NCI-H1930 (cell line): ENCODE results near the gene AREL1.

Experiments used
- DNase-seq, 2 experiments: peaks; one replicate each; lab custom pipeline; 2025; lab: John Stamatoyannopoulos, UW

The AREL1 gene

DNA sequence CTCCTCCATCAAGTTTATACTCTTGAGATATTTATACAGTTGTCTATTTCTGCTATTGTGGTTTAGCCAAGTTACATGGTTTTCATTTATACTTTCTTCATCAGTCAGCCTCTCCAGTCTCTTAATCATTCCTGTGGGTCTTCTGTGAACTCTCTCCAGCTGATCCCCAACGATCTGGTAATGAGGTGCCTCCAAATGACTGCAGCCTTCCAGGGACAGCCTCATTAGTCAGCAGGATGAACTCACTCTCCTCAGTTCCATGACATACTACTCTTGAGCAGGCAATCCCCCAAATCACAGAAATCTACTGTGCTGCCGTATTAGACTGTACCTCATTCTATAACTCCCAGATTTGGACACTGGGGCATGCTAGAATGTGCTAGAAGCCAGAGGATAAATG lies 15.3 kb downstream of the AREL1 start:
- no peak for DNase-seq

DNA sequence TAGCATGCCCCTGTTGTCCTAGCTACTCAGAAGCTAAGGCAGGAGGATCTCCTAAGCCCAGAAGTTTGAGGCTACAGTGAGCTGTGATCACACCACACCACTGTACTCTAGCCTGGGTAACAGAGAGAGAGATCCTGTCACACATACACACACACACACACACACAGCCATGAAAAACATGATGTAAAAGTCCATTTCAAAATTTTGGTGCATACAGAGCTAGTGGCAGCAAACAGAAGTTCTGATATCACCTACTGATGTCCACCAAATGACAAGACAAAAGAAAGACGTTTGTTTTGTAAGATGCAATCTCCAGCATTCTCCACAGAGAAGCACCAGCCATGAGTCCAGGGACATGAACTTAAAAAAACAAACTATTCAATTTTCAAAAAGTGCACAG lies 15.9 kb downstream of the AREL1 start:
- DNase-seq = no peak

DNA sequence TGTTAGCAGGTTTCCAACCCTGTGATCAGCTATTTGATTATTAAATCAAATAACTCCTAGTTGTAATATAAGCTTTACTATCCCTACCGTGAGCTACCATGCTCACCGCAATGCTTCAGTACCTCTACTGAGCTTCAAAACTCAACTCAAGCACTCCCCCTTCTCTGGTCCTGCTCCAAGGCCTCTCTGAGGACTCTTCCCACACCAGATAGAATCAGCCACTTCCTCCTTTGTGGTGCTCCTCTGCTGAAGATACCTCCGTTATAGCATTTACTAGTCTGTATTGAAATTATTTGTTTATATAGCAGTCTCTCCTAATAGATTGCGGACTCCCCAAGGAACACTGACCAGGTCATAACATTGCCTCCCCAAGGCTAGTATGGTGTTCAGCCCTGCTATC lies 17.5 kb downstream of the AREL1 start:
- DNase-seq = no peak

DNA sequence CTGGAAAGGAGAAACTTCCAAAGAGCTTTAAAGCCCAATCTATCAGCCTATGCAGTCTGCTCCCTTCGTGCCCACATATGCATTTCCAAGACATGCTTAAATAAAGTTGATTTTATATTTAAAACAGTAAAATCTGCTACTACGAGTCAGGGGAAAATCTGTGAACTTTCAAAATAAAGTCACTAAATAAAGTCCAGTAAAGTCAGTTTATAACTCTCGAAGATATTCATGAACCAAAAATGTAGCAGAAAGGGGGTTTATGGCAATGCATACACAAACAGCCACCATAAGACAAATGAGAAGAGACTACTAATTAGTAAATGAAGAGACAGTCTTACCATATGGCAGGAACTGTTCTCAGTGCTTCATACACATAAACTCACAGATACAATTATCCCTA lies 19.7 kb downstream of the AREL1 start:
- DNase-seq = no peak

DNA sequence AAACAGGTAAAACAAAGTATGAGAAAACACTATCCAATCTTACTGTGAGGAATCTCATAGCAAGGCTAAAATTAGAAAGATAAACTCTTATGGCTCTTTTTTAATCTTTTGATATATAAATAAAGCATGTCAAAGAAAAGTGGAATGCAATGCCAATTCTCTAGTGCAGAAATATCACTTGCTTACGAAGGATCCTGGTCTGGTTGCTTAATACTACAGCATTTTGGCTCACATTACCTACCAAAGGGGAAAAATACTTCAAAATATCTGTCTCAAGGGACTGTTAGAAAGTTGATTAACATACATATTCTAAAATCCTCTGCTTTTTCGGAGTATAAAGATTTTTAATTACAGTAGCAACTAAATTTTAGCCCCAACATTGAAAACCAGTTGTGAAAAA lies 21.4 kb downstream of the AREL1 start:
- no peak for DNase-seq

DNA sequence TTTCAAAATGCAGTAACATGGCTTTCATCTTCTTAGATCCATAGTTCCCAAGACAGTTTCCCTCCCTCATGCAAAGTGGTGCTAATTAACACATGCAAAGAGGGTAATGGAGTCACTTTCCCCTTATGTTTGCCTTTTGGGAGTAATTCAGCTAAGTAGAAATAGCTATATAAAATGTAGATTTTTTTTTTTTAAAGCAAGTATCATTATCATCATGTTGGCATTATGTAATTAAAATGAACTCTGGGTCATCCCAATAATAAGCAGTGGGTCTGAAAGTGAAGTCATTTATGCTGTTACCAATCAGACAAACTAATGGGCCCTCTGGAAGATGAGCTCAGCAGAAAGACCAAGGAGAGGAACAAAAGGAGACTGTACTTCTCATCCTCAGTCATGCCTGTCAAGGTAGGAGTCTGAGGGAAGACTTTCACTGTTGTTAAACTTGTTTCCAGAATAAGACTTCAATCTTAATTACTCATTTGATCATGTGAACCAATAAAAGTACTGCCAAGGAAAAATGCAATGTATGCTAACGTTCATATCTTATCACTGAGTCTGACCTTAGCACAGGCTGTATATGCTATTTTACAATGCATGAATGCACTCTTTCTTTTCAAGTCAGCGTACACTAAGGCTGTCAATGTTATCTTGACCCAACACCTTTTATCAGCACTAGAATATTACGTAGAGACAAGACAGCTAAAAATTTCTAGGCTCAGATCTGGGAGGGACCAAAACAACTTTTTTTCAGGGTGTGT lies 26.8 kb downstream of the AREL1 start:
- DNase-seq = no peak

DNA sequence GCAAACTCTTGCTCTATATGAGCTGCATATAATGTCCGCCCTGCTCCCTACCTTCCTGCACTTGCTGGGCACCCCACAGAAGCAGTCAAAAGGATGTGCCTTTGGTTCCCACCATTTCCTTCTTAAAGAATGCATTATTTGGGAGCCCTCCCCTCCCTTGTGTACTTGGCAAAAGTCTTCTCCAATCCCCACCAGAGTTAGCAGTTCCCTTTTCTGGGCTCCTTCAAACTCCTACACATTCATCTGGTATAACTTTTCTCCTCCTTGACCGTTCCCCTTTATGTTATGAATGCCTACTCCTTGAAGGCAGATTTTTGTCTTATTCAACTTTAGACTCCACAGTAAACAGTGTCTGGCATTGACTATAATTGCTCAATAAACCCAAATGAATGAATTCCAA lies 27.8 kb downstream of the AREL1 start:
- no peak for DNase-seq

DNA sequence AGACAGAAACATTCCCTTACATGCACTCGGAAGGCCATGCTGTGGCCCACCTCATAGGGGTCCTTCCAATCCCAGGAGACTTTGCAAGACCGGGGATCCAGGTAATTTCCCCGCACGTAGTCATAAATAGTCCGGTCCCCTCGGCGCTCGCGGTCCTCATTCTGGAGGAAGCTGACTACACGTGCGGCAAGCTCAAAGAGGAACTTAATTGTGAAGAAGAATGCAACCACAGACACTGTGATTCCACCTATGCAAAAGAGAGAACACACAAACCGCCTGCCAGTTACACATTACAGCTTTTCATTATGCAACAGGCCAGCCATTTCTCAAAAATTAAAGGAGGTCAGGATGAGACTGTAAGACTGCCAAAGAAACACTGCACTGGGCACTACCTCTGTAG lies 28.4 kb downstream of the AREL1 start:
- DNase-seq = no peak

DNA sequence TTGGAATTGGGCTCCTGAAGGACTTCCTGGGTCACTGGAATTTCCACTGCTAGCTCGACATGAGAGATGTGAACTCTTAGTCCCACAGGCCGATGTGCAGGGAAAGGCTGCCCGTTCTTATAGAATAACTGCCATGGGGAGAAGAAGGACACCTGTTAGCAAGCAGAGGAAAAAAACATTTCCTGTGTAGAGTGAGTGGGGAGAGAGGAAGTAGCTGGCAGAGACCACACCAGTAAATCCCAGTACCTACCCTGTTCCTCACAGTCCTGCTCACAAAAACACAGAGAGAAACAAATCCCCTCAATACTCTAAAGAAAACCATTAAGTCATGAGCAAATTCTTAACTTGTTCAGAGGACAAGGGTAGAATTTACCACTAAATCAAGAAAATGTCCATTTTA lies 29.5 kb downstream of the AREL1 start:
- no peak for DNase-seq

DNA sequence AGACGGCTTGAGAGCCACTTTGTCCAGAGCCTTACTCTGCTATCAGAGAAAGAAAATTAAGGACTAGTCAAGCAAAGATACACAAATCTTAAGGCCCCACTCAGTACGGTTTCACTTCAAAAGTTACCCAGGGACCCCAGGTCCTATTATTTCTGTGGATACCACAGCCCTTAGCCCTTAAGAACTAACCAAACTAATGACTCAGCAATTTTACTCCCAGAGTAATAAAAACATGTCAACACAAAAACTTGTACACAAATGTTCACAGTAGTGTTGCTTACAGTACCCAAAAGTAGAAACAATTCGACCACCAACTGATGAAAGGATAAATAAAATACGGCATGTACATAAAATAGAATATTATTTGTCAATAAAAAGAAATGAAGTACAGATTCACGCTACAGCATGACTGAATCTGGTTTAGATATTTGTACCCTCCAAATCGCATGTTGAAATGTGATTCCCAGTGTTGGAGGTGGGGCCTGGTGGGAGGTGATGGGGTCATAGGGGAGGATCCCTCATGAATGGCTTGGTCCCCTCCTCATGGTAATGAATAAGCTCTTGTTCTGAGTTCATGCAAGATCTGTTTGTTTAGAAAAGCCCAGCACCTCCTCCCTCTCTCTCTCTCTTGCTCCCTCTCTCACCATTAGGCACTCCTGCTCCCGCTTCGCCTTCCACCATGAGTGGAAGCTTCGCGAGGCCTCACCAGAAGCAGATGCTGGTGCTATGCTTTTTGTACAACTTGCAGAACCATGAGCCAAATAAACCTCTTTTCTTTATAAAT lies 30.5 kb downstream of the AREL1 start:
- DNase-seq = no peak

DNA sequence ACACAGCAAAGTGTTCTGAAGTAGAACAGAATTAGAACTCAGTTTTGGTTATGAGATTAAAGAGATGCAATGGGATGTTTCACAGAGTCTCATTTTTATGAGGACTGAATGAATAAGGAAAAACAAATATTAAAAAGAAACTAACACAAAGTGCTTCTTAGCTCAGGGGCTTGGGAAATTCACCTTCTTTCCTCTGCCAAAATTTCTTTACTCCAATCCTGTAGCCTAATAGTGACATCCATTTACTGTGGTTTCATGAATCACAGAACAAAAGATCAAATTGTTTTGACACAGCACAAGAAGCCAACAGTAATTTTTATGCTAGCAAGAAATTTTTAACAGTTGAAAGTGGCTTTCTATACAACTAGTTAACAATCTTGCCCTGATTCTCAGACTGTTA lies 37.7 kb downstream of the AREL1 start:
- no peak for DNase-seq

DNA sequence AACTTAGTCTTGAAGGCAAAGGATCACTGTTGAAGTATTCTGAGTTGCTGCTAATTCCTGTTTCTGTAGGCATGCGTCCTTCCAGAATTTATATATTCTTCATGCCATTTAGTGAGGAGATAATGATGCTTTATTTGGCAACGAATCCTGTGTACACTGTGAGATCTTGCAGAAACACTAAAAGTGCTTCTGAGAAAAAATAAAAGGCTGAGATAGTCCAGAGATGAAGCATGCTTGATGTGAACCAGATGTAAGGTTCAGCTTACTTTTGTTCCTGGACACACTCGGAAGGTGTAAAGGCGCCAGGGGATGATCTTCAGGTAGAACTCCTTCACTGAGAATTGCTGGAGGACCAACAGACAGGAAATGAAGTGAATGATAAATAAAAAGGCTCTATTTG lies 39.1 kb downstream of the AREL1 start:
- DNase-seq = no peak

DNA sequence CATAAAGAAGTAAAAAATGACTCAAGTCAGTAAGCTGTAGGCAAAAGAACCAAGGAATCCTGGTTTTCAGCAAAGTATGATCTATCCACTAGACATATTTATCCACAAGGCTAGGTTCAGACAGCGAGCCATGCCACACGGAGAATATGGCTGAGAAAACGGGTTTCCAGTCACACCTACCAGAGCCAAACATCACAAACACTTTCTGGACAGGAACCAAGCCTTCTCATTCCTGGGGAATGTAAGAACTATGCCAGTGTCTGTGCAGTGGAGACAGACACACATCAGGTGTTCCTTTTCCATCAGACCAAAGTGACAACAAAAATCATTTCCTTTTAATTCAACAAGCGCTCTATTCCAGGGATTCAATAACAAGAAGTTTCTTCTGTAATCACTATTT lies 41.1 kb downstream of the AREL1 start:
- no peak for DNase-seq

DNA sequence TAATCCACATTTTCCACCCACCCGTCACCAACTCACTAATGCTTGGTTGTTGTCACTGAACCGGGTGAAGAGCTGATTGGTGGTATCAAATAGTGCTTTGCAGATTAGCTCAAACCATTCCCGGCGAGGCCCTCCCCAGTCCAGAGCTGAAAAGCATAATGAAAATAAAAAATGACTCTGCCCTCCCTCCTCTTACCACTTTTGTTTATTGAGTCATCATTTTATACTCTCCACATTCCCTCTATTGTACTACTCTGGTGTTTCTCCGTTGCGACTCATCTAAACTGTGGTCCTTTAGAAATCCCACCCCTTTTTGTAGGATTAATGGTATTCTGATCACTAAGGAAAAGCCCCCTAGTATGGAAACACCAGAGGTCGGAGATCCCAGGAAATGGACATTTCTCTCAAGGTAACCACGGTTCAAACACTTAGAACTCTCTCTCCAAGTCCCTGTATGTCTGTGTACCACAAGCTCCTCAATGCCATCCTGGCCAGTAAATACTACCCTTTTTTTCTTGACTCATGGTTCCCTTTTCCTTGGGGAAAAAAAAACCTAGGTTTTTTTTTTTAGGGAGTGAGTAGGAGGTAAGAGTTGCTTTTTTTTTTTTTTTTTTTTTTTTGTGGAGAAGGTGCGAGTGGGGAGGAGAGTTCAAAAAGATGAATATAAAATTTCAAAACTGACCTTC lies 42.0 kb downstream of the AREL1 start:
- DNase-seq = no peak

DNA sequence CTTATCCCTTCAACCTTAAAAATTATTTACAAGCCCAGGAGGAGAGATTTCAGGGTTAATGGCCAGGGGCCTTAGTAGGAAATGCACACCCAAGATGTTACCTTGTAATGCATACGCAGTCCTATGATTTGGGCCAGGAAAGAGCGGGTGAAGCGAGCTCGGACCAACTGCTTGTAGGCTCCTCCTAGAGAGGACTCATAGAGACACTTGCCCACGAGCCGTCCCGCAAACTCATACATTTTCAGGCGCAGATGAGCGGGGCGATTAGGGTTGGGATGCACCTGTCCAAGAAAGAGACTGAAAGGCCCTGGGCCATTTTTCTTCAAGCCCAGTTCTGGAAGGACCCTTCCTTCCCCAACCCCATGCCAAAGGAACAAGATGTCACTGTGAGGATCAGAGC lies 43.0 kb downstream of the AREL1 start:
- no peak for DNase-seq

DNA sequence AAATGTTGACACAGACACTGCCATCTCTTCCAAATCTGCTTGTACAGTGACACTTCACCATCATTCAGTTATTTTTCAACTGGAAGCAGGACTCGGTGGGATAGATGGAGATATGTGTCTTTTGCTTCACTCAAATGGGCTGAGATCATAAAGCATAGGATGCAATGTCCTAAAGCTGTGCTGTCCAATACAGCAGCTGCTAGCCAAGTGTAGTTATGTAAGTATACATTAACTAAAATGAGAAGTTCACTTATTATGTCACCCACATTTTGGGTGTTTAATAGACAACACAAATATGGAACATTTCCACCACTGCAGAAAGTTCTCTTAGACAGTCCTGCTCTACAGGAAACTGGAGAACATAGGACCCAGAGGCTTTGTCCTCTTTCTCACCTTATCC lies 43.6 kb downstream of the AREL1 start:
- DNase-seq = no peak

DNA sequence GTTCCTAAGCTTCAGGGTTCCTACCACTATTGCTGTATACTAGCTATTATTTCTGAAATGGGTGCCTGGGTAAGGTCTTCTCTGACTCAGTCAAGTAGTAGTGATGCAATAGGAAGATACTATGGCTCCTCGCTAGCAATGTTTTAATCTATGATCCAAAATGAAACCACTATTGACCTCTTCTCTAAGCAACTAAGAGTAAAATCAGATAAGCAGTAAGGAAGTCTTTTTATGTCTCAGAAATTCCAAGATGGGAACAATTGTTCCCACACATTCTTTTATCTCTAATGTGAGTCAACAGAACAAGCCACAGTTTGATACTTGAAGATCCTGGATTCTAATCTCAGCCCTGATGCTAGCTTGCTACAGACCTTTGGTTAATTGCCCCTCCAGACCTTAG lies 45.1 kb downstream of the AREL1 start:
- no peak for DNase-seq

DNA sequence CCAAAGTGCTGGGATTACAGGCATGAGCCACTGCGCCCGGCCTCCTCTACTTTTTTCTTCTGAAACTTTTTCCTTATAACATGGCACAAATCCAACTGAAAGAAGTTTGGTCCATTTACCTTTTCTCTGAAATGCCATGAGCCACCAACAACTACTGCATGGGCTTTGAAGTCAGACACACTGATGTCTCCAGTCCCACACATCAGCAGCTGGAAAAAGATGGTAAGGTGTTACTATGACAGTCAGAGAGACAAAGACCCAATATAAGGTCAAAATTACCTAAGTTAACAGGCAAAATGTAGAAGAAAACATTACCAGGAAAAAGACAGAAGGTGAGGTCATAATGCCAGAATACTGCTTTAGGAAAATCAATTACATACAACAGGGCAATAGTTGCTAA lies 48.2 kb downstream of the AREL1 start:
- DNase-seq = no peak

DNA sequence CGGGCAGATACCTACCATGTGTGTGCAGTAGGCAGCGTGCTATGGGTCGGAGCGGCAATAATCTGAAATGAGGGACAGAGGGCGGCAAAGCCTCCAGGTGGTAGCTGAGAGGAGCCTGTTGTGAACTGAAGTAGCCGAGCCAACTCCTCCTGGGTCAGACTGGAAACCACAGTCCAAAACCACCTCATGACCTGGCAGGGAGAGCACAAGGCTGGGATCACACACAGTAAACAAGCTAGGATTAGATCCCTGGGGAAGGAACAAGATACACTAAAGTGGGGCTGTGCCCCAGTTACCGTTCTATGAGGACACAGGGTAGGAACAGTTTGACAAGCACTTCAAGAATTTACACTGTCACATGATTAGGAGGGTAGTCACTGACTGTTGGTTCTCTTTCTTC lies 49.0 kb downstream of the AREL1 start:
- no peak for DNase-seq

DNA sequence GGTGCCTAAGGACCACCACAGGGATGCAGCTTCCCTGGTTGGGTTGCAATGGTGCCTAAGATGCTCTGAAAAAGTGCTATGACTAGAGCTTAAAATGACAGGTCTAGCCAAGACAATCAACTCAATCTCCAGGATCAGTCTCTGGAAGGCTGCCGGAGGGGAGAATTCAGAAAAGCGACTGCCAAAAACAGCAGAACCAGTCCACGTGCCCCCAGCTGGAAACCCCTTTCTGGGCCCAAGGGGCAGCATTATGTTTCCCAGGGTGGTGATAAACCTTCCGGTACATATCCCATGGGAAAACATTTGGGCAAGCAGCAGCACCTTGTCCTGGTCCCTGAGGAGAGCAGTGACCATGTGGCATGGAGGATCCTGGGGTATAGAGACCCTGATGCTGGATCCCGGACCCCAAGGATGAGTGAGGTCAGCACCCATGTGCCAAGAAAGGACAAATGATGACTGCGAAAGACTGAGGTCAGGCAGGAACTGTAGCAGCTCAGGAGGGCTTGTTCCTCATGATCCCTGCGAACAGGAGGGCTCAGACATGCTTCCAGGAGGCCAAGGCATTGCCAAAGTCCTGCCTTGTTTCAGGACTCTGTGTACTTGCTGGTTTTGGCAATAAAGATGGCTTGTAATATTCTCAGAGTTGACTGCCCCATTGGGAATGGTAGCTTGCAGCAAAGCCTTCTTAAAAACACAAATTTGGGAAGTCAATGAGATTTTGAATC lies 51.0 kb downstream of the AREL1 start:
- no peak for DNase-seq

DNA sequence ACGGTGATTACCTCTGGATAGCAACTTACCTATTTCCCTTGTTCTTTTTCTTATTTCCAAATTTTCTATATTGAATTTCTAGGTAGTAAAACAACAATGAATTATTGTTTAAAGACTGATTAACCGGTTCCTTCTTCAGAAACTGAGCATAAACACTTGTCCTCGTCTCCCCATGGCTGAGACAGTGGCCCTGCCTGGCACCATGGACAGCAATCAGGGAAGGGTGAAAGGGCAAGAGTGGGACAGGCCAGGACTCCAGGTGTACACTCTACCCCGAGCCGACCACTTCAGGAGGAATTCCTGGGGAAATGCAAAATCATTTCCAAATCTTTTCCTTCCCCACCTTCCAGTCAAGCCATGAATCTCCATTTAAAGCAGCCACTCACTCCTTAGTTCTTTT lies 52.0 kb downstream of the AREL1 start:
- no peak for DNase-seq

DNA sequence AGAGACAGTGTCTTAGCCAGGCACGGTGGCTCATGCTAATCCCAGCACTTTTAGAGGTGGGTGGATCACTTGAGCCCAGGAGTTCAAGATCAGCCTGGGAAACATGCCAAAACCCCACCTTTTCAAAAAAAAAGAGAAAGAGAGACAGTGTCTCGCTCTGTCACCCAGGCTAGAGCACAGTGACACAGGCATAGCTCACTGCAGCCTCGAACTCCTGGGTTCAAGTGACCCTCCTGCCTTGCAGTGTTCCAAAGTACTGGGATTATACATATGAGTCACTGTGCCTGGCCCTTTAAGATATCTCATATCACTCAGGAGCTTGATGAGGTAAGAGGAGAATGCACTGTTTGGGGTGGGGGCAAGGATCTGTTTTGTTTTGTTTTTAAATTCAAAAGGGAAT lies 52.7 kb downstream of the AREL1 start:
- no peak for DNase-seq
